PFSK-1 (cell line): ENCODE results near the gene SOBP.

Source experiments
- POLR2AphosphoS5 ChIP-seq: IDR thresholded peaks from 2 replicates; pipeline ENCODE4 v1.6.1; 2012; ENCODE audit warnings: low read depth, mild to moderate bottlenecking, control low read depth, low read length, moderate library complexity
- SIN3A ChIP-seq: IDR thresholded peaks from 2 replicates; pipeline ENCODE4 v1.6.1; 2012; ENCODE audit warnings: mild to moderate bottlenecking, low read length, moderate library complexity, borderline replicate concordance; ENCODE audit not compliant: insufficient read depth
- TAF1 ChIP-seq: IDR thresholded peaks from 2 replicates; pipeline ENCODE4 v1.6.1; 2012; ENCODE audit warnings: low read length, control low read depth, borderline replicate concordance; ENCODE audit not compliant: insufficient read depth
- TF ChIP-seq, protein P1 (sequence below), 2 experiments: IDR thresholded peaks; 2 replicates each; pipeline versions ENCODE4 v1.6.1 to v1.8.0; 2011 to 2012; ENCODE audit warnings: low read depth in 2 of 2, low read length in 2 of 2, control low read depth in 1 of 2, inconsistent platforms in 1 of 2, mild to moderate bottlenecking in 1 of 2, moderate library complexity in 1 of 2; ENCODE audit not compliant: insufficient read depth in 1 of 2

DNA sequence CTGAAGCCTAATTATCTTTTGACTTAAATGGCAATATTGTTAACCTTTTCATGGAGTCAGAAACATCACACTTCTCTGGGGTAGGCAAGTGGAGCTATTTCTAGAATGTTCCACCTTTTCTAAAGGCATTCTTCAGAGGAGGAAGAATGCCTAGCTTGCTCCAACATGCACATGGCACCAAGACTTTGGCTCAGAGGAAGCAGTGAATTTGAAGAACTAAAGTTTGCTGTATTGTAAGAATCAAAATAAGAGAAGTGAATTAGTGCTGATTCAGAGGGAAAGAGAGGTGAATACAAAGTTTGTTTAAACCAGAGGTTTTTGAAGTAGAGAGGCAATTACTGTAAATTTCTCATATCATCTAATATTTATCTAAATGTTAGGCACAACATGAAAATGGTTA, 92.2 kb downstream of the SOBP start:
- TF ChIP-seq SIN3A (no peak), POLR2AphosphoS5 (no peak), TAF1 (no peak)
- TF ChIP-seq, protein P1, sequence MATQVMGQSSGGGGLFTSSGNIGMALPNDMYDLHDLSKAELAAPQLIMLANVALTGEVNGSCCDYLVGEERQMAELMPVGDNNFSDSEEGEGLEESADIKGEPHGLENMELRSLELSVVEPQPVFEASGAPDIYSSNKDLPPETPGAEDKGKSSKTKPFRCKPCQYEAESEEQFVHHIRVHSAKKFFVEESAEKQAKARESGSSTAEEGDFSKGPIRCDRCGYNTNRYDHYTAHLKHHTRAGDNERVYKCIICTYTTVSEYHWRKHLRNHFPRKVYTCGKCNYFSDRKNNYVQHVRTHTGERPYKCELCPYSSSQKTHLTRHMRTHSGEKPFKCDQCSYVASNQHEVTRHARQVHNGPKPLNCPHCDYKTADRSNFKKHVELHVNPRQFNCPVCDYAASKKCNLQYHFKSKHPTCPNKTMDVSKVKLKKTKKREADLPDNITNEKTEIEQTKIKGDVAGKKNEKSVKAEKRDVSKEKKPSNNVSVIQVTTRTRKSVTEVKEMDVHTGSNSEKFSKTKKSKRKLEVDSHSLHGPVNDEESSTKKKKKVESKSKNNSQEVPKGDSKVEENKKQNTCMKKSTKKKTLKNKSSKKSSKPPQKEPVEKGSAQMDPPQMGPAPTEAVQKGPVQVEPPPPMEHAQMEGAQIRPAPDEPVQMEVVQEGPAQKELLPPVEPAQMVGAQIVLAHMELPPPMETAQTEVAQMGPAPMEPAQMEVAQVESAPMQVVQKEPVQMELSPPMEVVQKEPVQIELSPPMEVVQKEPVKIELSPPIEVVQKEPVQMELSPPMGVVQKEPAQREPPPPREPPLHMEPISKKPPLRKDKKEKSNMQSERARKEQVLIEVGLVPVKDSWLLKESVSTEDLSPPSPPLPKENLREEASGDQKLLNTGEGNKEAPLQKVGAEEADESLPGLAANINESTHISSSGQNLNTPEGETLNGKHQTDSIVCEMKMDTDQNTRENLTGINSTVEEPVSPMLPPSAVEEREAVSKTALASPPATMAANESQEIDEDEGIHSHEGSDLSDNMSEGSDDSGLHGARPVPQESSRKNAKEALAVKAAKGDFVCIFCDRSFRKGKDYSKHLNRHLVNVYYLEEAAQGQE (IDR thresholded peaks at IDR 0.05; ENCODE audit: insufficient read depth in 1 of 2, low read depth in 2 of 2, low read length in 2 of 2): no peak
